ENCODE data around the gene PNPLA3. TPM values are rescaled to one million over a fixed set of nuclear protein-coding genes. Genes with fewer than 3 reads are reported as not detected.
A peak's percentile ranks its signal among the peaks of the same experiment; 100 is the strongest.

Gene PNPLA3
- total RNA-seq, 4 donors from 2014 or later, result 0.58 to 1.3 TPM; not detected in 2

DNA sequence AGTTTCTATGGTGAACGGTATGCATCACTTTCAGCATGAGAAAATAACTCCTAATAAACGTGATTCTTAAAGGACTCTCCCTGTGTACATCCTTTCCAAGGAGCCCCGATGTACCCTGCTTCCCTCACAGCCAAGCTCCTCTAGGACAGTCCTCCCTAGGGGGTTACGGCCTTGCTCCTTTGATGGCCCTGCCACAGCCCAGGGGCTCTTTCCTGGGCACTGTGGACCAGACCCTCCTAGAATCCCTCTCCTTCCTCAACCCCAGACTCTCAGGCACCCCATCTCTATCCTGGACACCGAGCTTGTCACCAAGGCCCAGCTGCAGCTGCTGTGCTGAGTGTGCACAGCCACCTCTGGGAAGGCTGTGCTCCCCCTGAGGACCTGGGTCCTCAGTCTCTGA is 27.8 kb downstream of the PNPLA3 start:
- Histone ChIP-seq H3K36me3 (no peaks in the 10 kb centered on the region), H3K9me3 (no peaks in the 10 kb centered on the region), H3K27ac (no peak overlapping the region), H3K27me3 (no peaks in the 10 kb centered on the region), H3K4me1 (peaks cover 0 to 7% of the 10 kb centered on the region in 2 donors), H3K4me3 (no peak overlapping the region)
- TF ChIP-seq POLR2A (IDR thresholded peaks at IDR 0.05), result no peak
- TF ChIP-seq, protein P1, sequence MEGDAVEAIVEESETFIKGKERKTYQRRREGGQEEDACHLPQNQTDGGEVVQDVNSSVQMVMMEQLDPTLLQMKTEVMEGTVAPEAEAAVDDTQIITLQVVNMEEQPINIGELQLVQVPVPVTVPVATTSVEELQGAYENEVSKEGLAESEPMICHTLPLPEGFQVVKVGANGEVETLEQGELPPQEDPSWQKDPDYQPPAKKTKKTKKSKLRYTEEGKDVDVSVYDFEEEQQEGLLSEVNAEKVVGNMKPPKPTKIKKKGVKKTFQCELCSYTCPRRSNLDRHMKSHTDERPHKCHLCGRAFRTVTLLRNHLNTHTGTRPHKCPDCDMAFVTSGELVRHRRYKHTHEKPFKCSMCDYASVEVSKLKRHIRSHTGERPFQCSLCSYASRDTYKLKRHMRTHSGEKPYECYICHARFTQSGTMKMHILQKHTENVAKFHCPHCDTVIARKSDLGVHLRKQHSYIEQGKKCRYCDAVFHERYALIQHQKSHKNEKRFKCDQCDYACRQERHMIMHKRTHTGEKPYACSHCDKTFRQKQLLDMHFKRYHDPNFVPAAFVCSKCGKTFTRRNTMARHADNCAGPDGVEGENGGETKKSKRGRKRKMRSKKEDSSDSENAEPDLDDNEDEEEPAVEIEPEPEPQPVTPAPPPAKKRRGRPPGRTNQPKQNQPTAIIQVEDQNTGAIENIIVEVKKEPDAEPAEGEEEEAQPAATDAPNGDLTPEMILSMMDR (IDR thresholded peaks at IDR 0.05), result no peak
- intact Hi-C loops (cut with DNase I; ENCODE audit: low total_unique reads), result no loop called here
- DNase-seq, result no peak

DNA sequence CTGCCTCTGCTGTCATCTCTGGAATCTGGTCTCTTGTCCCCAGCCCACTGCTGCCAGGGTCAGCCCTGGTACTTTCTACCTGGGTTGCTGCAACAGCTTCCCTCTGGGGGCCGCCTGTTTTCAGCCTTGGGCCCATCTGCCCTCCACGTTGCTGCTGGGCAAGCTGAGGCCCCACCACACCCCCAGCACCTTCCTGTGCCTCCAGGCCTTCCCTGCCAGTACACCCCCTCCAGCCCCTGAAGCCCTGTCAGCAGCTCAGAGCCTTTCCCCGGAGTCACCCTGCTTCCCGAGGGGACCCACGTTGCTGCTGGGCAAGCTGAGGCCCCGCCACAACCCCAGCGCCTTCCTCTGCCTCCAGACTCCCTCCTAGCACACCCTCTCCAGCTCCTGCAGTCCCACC is 28.4 kb downstream of the PNPLA3 start:
- H3K36me3 ChIP-seq, result no peaks in the 10 kb centered on the region
- intact Hi-C loops (cut with DNase I; ENCODE audit: low total_unique reads), result no loop called here
- H3K27me3 ChIP-seq, result no peaks in the 10 kb centered on the region
- H3K27ac ChIP-seq, result no peak overlapping the region
- no peak overlapping the region for H3K4me3 ChIP-seq
- peaks cover 0 to 11% of the 10 kb centered on the region in 2 donors for H3K4me1 ChIP-seq
- no peak for DNase-seq
- no peaks in the 10 kb centered on the region for H3K9me3 ChIP-seq
- TF ChIP-seq, protein P1 (IDR thresholded peaks at IDR 0.05), result no peak
- TF ChIP-seq POLR2A (IDR thresholded peaks at IDR 0.05), result no peak

DNA sequence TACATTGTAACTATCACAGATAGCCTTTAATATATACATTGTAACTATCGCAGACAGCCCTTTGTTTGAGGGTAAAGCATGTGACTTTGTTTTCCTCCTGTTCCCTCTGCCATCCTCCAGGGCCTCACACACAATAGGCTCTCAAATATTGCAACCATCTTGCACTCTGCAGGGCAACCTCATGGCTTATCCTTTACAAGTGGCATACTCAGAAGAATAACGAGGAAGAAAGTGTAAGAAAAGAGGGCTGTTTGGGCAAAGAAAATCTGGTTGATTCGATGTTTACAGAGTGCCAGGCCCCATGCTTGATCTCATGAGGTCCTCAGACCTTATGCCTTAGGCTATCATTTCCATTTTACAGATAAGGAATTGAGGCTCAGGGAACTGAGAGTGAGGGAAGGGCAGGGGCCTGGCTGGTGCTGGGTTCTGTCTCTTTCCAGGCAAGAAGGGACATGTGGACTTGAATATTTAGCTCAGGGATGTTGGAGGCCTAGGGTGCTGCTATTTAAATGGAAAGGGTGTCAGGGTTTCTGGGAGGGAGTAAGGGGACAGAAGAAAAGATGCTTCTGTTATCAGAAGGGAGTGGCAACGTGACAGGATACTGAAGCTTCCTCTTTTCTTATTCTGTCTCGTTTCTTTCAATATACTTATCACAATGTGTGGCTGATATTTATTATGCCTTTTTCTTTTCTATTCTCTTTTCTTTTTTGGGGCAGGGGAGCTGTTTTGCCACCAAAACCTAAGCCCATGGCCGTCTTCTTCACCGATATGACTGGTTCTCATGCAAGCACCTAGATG is 30.6 kb downstream of the PNPLA3 start:
- no peak for TF ChIP-seq POLR2A (IDR thresholded peaks at IDR 0.05)
- TF ChIP-seq, protein P1 (IDR thresholded peaks at IDR 0.05), result no peak
- intact Hi-C loops (cut with DNase I; ENCODE audit: low total_unique reads), result no loop called here
- DNase-seq, result no peak
- H3K4me1 ChIP-seq, result peaks cover 0 to 11% of the 10 kb centered on the region in 2 donors
- H3K27me3 ChIP-seq, result no peaks in the 10 kb centered on the region
- peak overlapping the region; percentile 90 to 92 for H3K4me3 ChIP-seq
- no peaks in the 10 kb centered on the region for H3K36me3 ChIP-seq
- H3K9me3 ChIP-seq, result no peaks in the 10 kb centered on the region
- peak overlapping the region in 1 of 2 donors; percentile 79 for H3K27ac ChIP-seq

DNA sequence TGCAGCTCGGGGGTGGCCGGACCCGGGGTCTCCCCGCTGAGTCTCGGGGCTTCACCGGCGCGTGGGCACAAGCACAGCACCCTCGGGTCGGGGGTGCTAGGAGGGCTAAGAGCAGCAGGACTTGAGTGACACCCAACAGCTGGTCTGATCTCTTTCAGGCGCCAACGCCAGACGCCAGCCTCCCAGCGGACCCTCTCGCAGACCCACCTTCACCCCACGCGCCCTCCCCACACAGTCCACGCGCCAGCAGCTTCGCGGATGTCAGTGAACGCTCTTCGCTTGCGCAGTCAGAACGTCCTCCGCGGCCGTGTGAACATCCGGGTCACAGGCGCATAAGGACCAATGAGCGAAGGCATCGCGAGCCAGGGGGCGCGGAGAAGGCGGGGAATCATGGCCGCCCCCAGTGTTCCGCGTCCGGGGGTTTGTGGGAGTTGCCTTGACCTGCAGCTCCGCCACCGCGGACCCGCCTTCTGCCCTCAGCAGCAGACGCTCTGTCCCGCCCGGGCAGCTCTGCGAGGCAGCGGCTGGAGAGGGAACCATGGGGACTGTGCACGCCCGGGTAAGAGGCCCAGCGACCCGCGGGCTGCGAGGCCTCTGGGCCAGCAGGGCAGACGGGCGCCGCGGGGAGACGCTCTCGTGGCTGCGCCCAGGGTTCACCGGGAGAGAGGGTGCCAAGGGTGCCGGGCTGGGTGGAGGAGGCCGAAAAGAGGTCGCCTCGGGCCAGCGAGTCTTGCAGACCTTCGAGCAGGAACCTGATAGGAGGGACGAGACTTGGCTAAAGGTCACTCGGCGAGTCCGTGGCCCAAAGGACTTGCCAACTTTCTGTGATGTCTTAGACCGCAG is 31.7 kb downstream of the PNPLA3 start, which contains the start of gene SAMM50:
SAMM50 (plus strand) TSS at position 403 of the 843 bp plus-strand sequence; CDS start at position 539, 136 bp downstream.
- H3K36me3 ChIP-seq, result no peaks in the 10 kb centered on the region
- peaks cover 0 to 11% of the 10 kb centered on the region in 2 donors for H3K4me1 ChIP-seq
- H3K4me3 ChIP-seq, result peak within 1 kb of the TSS; percentile 90 to 92
- peak; percentile 88 to 92 for DNase-seq
- TF ChIP-seq, protein P1 (IDR thresholded peaks at IDR 0.05), result no peak
- peak; percentile 32 to 73 for TF ChIP-seq POLR2A (IDR thresholded peaks at IDR 0.05)
- H3K27me3 ChIP-seq, result no peaks in the 10 kb centered on the region
- intact Hi-C loops (cut with DNase I; ENCODE audit: low total_unique reads), result no loop called here
- H3K27ac ChIP-seq, result peak within 1 kb of the TSS; percentile 64 to 79
- no peaks in the 10 kb centered on the region for H3K9me3 ChIP-seq

Measured in uterus (tissue), 4 donors.